AG08395 (cell line): ENCODE data around the gene SMYD4.
A peak's percentile ranks its signal among the peaks of the same experiment; 100 is the strongest.
"Not testable (repeated sequence)": the region's sequence is repeated elsewhere in the genome, so short reads cannot be mapped to it uniquely, and the experiment has no call there.

Experiments
- DNase-seq: peaks from one replicate; pipeline ENCODE4 v3.0.0; 2012; ENCODE audit warnings: mixed read lengths, low spot score

The SMYD4 gene

DNA sequence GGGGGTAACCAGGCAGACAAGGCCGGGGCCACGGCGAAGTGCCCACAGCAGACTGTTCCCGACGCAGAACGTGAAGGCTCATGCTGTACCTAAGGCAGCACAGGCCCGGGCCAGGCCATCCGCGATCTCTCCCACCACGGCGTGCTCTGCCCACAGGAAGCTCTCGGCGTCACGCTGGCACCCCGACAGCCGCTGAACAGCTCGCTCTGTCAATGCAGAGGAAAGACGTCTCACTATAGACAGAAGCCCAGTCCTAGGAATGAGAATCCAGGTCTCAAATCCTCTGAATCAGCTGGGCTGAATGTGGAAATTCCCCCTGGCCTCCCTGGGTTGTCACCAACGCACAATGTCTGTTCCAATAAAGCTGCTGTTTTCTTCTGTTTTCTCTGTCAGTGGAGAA, 46.4 kb downstream of the SMYD4 start:
- no peak for DNase-seq

GRCh38 chr17:1782171-1782567, 47.5 kb downstream of the SMYD4 start:
- DNase-seq = no peak

DNA sequence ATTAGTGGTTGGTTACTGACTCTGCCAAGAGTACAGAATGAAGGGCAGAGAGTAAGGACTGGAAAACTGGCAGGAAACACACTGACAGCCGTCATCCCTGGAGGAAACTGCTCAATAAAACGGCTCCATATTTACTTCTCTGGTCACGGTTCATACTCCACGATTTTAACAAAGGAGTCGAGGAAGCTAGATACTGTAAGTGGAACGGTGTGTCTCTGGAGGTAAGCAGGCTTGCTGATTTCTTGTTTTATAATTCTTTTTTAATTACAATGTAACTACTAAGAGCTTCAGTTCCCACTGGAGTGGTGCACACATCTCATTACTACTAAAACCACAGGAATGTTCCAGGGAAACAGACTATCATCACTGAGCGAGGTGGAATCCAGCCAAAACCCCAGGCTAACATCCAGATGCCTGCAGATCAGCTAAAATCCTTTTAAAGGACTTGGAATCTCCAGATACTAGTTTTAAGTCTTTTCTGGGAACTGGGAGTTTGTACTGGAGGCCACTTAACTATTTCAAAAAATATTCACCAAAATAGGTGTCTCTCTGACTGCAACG, 50.1 kb downstream of the SMYD4 start:
- peak; percentile 90 for DNase-seq

DNA sequence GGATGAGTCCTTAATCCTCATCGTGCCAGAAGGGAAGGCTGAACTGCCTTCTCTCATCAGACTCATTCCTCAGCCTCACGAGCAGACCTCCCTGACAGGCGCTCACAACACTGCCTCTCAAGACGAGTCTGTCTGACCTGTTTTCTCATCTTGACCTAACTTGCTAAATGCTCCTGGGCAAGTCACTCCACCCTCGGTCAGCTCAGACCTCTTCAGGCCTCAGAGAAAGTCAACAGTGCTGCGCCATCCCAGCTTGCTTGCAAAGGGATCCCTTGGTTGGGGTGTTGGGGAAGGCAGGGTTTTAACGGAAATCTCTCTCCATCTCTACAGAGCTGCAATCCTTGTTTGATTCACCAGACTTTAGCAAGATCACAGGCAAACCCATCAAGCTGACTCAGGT, 52.8 kb downstream of the SMYD4 start:
- no peak for DNase-seq

DNA sequence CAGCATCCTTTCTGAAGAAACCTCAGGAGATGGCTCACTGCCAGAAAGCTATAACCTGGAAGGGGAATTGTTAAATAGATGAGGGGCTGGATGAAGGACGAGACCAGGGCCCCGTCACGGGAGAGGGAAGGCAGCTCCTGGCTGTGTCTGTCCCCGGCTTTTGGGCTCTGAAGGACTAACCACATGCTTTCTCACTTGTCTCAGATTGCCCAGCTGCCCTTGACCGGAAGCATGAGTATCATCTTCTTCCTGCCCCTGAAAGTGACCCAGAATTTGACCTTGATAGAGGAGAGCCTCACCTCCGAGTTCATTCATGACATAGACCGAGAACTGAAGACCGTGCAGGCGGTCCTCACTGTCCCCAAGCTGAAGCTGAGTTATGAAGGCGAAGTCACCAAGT, 53.4 kb downstream of the SMYD4 start:
- no peak for DNase-seq

GRCh38 chr17:1774390-1775176, 55.1 kb downstream of the SMYD4 start:
- DNase-seq = no peak

DNA sequence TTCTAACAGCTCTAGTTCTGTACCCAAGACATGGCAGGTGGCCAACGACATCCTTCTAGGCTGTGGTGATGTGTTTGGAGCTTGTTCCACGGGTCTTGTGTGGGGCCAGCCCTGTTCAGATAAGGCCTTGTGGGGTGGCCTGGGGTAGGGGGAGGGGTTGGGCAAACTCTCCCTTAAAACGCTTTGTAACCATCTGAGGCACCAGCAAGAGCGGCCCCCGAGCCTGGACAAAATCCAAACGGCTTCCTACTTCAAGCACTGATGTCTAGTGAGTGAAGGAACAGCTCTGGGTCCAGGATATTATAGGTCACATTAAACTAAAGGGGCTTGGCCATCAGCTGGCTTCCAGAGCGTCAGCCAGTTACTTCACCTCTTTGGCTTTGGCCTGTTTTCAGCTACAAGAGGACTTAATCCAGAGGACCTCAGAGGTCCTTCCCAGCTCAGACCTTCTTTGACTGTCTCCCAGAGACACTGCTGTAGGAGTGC, 56.0 kb downstream of the SMYD4 start:
- DNase-seq = no peak

- not testable (repeated sequence) for DNase-seq
Observed at GRCh38 chr17:1773000-1773695, 56.6 kb downstream of the SMYD4 start.

GRCh38 chr17:1769822-1770477, 59.8 kb downstream of the SMYD4 start:
- DNase-seq = no peak

DNA sequence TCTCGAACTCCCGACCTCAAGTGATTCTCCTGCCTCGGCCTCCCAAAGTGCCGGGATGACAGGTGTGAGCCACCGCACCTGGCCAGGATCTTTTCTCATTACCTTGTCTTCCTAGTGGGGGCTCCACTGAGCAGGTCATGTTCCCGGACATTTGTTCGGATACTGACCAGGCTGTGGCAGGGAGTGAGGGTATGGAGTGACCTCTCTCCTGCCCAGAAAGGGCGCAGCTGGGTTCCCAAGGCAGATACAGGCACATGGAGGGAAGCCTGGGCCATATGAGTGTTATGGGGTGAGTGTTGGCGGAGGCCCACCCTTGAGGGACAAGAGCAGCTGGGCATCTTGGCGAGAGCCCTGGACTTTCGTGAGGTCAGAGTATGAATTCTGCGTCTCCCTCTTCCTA, 62.3 kb downstream of the SMYD4 start:
- DNase-seq = no peak

DNA sequence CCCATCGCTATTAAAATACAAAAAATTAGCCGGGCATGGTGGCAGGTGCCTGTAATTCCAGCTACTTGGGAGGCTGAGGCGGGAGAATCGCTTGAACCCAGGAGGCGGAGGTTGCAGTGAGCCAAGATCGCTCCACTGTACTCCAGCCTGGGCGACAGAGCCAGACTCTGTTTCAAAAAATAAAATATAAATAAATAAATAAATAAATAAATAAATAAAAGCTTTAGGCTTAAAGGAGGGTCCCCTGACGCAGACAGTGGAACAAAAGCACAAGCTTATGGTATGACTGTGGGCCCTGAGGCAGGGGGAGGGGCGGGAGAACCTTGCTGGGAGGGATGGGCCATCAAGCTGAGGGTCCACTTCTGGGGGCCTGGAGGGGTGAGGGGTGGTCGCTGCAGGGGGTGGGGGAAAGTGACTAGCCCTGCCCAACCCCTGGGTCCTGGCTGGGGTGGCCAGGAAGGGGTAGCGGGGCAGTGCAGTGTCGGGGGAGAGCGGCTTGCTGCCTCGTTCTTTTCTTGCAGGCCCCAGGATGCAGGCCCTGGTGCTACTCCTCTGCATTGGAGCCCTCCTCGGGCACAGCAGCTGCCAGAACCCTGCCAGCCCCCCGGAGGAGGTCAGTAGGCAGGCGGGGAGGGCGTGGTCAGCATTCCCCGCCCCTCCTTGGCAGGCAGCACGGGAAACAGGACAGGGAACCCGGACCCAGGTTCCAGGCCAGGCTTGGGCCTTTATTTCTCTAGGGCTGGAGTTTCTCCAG, 63.1 kb downstream of the SMYD4 start:
- DNase-seq = no peak

GRCh38 chr17:1765576-1765975, 64.1 kb downstream of the SMYD4 start:
- no peak for DNase-seq

GRCh38 chr17:1764705-1765104, 65.0 kb downstream of the SMYD4 start:
- not testable (repeated sequence) for DNase-seq

GRCh38 chr17:1764284-1764683, 65.4 kb downstream of the SMYD4 start:
- DNase-seq = peak; percentile 75

GRCh38 chr17:1762901-1763898, 66.5 kb downstream of the SMYD4 start:
- peak; percentile 74 for DNase-seq

DNA sequence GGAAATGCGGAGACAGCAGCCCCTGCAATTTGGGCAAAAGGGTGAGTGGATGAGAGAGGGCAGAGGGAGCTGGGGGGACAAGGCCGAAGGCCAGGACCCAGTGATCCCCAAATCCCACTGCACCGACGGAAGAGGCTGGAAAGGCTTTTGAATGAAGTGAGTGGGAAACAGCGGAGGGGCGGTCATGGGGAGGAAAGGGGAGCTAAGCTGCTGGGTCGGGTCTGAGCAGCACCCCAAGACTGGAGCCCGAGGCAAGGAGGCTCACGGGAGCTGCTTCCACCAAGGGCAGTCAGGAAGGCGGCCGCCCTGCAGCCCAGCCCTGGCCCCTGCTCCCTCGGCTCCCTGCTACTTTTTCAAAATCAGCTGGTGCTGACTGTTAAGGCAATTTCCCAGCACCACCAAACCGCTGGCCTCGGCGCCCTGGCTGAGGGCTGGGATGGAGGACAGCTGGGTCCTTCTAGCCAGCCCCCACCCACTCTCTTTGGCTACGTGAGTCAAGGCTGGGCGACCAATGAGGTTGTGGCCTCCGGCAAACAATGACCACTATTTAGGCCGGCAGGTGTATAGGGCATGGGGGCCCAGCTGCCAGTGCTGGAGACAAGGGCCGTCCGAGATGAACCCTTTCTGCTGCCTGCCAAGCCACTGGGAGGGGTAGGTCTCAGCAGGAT, 67.3 kb downstream of the SMYD4 start:
- peak; percentile 28 for DNase-seq

GRCh38 chr17:1759529-1759928, 70.2 kb downstream of the SMYD4 start:
- DNase-seq = no peak

DNA sequence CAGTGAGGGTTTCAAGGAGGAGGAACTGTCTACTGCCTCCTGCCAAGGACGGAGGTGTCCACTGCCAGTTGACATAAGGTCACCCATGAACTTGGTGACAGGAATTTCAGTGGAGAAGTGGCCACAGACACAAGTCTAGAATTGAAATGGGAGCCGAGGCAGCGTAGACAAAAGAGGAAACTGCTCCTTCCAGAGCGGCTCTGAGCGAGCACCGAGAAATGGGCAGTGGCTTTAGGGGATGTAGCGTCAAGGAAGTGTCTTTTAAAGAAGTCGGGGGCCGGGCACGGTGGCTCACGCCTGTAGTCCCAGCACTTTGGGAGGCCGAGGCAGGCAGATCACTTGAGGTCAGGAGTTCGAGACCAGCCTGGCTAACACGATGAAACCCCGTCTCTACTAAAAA, 70.9 kb downstream of the SMYD4 start:
- no peak for DNase-seq

DNA sequence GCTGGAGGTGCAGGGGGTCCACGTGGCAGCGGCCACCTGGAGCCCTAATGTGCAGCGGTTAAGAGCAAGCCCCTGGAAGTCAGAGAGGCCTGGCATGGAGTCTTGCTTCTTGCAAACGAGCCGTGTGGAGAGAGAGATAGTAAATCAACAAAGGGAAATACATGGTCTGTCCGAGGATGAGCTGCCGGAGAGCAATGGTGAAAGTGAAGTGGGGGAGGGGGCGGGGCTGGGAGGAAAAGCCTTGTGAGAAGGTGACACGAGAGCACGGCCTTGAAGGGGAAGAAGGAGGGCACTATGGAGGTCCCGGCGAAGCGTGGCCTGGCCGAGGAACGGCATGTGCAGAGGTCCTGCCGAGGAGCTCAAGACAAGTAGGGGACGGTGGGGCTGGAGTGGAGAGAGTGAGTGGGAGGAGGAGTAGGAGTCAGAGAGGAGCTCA, 73.9 kb downstream of the SMYD4 start:
- DNase-seq = no peak

DNA sequence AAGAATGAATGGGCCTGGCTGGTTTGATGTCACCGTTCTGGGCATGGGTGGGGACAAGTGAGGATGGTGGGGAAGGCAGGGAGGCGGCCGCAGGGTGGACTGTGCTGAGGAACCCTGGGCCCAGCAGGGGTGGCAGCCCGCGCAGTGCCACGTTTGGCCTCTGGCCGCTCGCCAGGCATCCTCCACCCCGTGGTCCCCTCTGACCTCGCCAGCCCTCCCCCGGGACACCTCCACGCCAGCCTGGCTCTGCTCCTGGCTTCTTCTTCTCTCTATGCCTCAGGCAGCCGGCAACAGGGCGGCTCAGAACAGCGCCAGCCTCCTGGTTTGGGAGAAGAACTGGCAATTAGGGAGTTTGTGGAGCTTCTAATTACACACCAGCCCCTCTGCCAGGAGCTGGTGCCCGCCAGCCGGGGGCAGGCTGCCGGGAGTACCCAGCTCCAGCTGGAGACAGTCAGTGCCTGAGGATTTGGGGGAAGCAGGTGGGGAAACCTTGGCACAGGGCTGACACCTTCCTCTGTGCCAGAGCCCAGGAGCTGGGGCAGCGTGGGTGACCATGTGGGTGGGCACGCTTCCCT, 74.4 kb downstream of the SMYD4 start:
- DNase-seq = no peak
